Effector memory CD8-positive, alpha-beta T cell (primary cell): ENCODE measurements around the gene SLC35B4.
A peak's percentile ranks its signal among the peaks of the same experiment; 100 is the strongest.

Source experiments
- ATAC-seq: fragments of 150-1000 bp; cut with Tn5 transposase; replicated peaks from 2 replicates; pipeline ENCODE4 v1.10.0; 2021; ENCODE audit warnings: mild to moderate bottlenecking, moderate library complexity
- DNase-seq, 3 experiments: peaks; one replicate each; pipeline ENCODE4 v3.0.0; 2021
- H3K27ac Mint-ChIP-seq, 2 donors: one replicate each; pipeline ENCODE4 v1.8.0; 2022; ENCODE audit warnings: mild to moderate bottlenecking in 2 of 2, mixed read lengths in 2 of 2, moderate library complexity in 2 of 2
- H3K27me3 Mint-ChIP-seq, 2 donors: one replicate each; pipeline ENCODE4 v1.8.0; 2022; ENCODE audit warnings: mixed read lengths in 2 of 2
- H3K36me3 Mint-ChIP-seq: one replicate; pipeline ENCODE4 v1.8.0; 2022; ENCODE audit warnings: mild to moderate bottlenecking, moderate library complexity, mixed read lengths; ENCODE audit not compliant: insufficient read depth
- H3K4me1 Mint-ChIP-seq, 2 donors: one replicate each; pipeline ENCODE4 v1.8.0; 2022; ENCODE audit warnings: low read depth in 2 of 2, mixed read lengths in 2 of 2
- H3K4me3 Mint-ChIP-seq, 2 donors: one replicate each; pipeline ENCODE4 v1.8.0; 2022; ENCODE audit warnings: mild to moderate bottlenecking in 2 of 2, mixed read lengths in 2 of 2, moderate library complexity in 2 of 2
- H3K9me3 Mint-ChIP-seq, 2 donors: one replicate each; pipeline ENCODE4 v1.8.0; 2022; ENCODE audit warnings: mixed read lengths in 2 of 2

Gene SLC35B4

GRCh38 chr7:134350709-134351108 lies 34.0 kb upstream of the SLC35B4 start:
- H3K27ac Mint-ChIP-seq, result no peak overlapping the region
- DNase-seq, result no peak
- H3K4me1 Mint-ChIP-seq, result no peaks in the 10 kb centered on the region
- peaks cover 41 to 57% of the 10 kb centered on the region in 2 donors for H3K27me3 Mint-ChIP-seq
- no peaks in the 10 kb centered on the region for H3K36me3 Mint-ChIP-seq
- H3K9me3 Mint-ChIP-seq, result no peaks in the 10 kb centered on the region
- no peak for ATAC-seq
- H3K4me3 Mint-ChIP-seq, result no peak overlapping the region

GRCh38 chr7:134347567-134347966 lies 30.8 kb upstream of the SLC35B4 start:
- DNase-seq (no peak), ATAC-seq (no peak)
- Mint-ChIP-seq H3K36me3 (no peaks in the 10 kb centered on the region), H3K27me3 (peaks cover 40 to 63% of the 10 kb centered on the region in 2 donors), H3K4me1 (no peaks in the 10 kb centered on the region), H3K4me3 (no peak overlapping the region), H3K9me3 (no peaks in the 10 kb centered on the region), H3K27ac (no peak overlapping the region)

GRCh38 chr7:134343796-134344195 lies 27.1 kb upstream of the SLC35B4 start:
- DNase-seq (no peak), ATAC-seq (no peak)
- Mint-ChIP-seq H3K27me3 (peaks cover 40 to 59% of the 10 kb centered on the region in 2 donors), H3K9me3 (peaks cover 0 to 2% of the 10 kb centered on the region in 2 donors), H3K36me3 (no peaks in the 10 kb centered on the region), H3K27ac (no peak overlapping the region), H3K4me1 (no peaks in the 10 kb centered on the region), H3K4me3 (no peak overlapping the region)

GRCh38 chr7:134343136-134343535 lies 26.4 kb upstream of the SLC35B4 start:
- Mint-ChIP-seq H3K9me3 (peaks cover 0 to 2% of the 10 kb centered on the region in 2 donors), H3K4me1 (no peaks in the 10 kb centered on the region), H3K4me3 (no peak overlapping the region), H3K36me3 (no peaks in the 10 kb centered on the region), H3K27ac (no peak overlapping the region), H3K27me3 (peaks cover 34 to 52% of the 10 kb centered on the region in 2 donors)
- ATAC-seq (no peak), DNase-seq (no peak)

GRCh38 chr7:134339475-134339874 lies 22.7 kb upstream of the SLC35B4 start:
- DNase-seq (no peak), ATAC-seq (no peak)
- Mint-ChIP-seq H3K4me3 (no peak overlapping the region), H3K36me3 (no peaks in the 10 kb centered on the region), H3K9me3 (peaks cover 0 to 2% of the 10 kb centered on the region in 2 donors), H3K27me3 (peaks cover 20 to 36% of the 10 kb centered on the region in 2 donors), H3K27ac (peak overlapping the region in 1 of 2 donors; percentile 4), H3K4me1 (no peaks in the 10 kb centered on the region)

- H3K27me3 Mint-ChIP-seq, result peaks cover 32 to 48% of the 10 kb centered on the region in 2 donors
- DNase-seq (no peak), ATAC-seq (no peak)
- H3K27ac Mint-ChIP-seq, result no peak overlapping the region
- peaks cover 0 to 2% of the 10 kb centered on the region in 2 donors for H3K9me3 Mint-ChIP-seq
- H3K4me3 Mint-ChIP-seq, result no peak overlapping the region
- no peaks in the 10 kb centered on the region for H3K4me1 Mint-ChIP-seq
- H3K36me3 Mint-ChIP-seq, result no peaks in the 10 kb centered on the region
Measured at GRCh38 chr7:134337980-134338379, 21.2 kb upstream of the SLC35B4 start.

- Mint-ChIP-seq H3K36me3 (no peaks in the 10 kb centered on the region), H3K4me1 (no peaks in the 10 kb centered on the region), H3K27me3 (peaks cover 38 to 52% of the 10 kb centered on the region in 2 donors), H3K9me3 (no peaks in the 10 kb centered on the region), H3K4me3 (no peak overlapping the region), H3K27ac (no peak overlapping the region)
- DNase-seq, result no peak
- no peak for ATAC-seq
Measured at GRCh38 chr7:134334408-134334807, 17.7 kb upstream of the SLC35B4 start.

- no peak overlapping the region for H3K4me3 Mint-ChIP-seq
- no peaks in the 10 kb centered on the region for H3K9me3 Mint-ChIP-seq
- no peak overlapping the region for H3K27ac Mint-ChIP-seq
- H3K36me3 Mint-ChIP-seq, result no peaks in the 10 kb centered on the region
- H3K27me3 Mint-ChIP-seq, result peaks cover 38 to 52% of the 10 kb centered on the region in 2 donors
- no peaks in the 10 kb centered on the region for H3K4me1 Mint-ChIP-seq
- DNase-seq (no peak), ATAC-seq (no peak)
Measured at GRCh38 chr7:134333943-134334342, 17.2 kb upstream of the SLC35B4 start.

- no peak overlapping the region for H3K27ac Mint-ChIP-seq
- H3K9me3 Mint-ChIP-seq, result no peaks in the 10 kb centered on the region
- peaks cover 38 to 52% of the 10 kb centered on the region in 2 donors for H3K27me3 Mint-ChIP-seq
- ATAC-seq (no peak), DNase-seq (no peak)
- H3K36me3 Mint-ChIP-seq, result no peaks in the 10 kb centered on the region
- H3K4me1 Mint-ChIP-seq, result peaks cover 0 to 2% of the 10 kb centered on the region in 2 donors
- no peak overlapping the region for H3K4me3 Mint-ChIP-seq
Measured at GRCh38 chr7:134332892-134333291, 16.2 kb upstream of the SLC35B4 start.

GRCh38 chr7:134331393-134331792 lies 14.7 kb upstream of the SLC35B4 start:
- H3K36me3 Mint-ChIP-seq, result no peaks in the 10 kb centered on the region
- peaks cover 0 to 4% of the 10 kb centered on the region in 2 donors for H3K4me1 Mint-ChIP-seq
- ATAC-seq, result no peak
- no peaks in the 10 kb centered on the region for H3K9me3 Mint-ChIP-seq
- H3K27ac Mint-ChIP-seq, result no peak overlapping the region
- H3K4me3 Mint-ChIP-seq, result no peak overlapping the region
- DNase-seq, result no peak
- peaks cover 38 to 49% of the 10 kb centered on the region in 2 donors for H3K27me3 Mint-ChIP-seq

- H3K27me3 Mint-ChIP-seq, result peaks cover 38 to 53% of the 10 kb centered on the region in 2 donors
- no peak overlapping the region for H3K27ac Mint-ChIP-seq
- H3K4me3 Mint-ChIP-seq, result no peak overlapping the region
- no peaks in the 10 kb centered on the region for H3K9me3 Mint-ChIP-seq
- peaks cover 0 to 4% of the 10 kb centered on the region in 2 donors for H3K4me1 Mint-ChIP-seq
- DNase-seq, result no peak
- ATAC-seq, result no peak
- no peaks in the 10 kb centered on the region for H3K36me3 Mint-ChIP-seq
Measured at GRCh38 chr7:134330974-134331373, 14.2 kb upstream of the SLC35B4 start.

GRCh38 chr7:134329614-134330346 lies 13.1 kb upstream of the SLC35B4 start:
- ATAC-seq, result no peak
- Mint-ChIP-seq H3K4me1 (peaks cover 0 to 4% of the 10 kb centered on the region in 2 donors), H3K27me3 (peaks cover 27 to 44% of the 10 kb centered on the region in 2 donors)

GRCh38 chr7:134328900-134329299 lies 12.2 kb upstream of the SLC35B4 start:
- Mint-ChIP-seq H3K4me3 (no peak overlapping the region), H3K27me3 (peaks cover 25 to 40% of the 10 kb centered on the region in 2 donors), H3K9me3 (no peaks in the 10 kb centered on the region), H3K36me3 (no peaks in the 10 kb centered on the region), H3K27ac (no peak overlapping the region), H3K4me1 (peaks cover 0 to 4% of the 10 kb centered on the region in 2 donors)
- ATAC-seq (no peak), DNase-seq (no peak)

More at GRCh38 chr7:134329614-134330346, 13.1 kb upstream of the SLC35B4 start:
- Mint-ChIP-seq H3K4me3 (no peak overlapping the region), H3K36me3 (no peaks in the 10 kb centered on the region), H3K27ac (no peak overlapping the region), H3K9me3 (no peaks in the 10 kb centered on the region)
- no peak for DNase-seq

- peaks cover 25 to 41% of the 10 kb centered on the region in 2 donors for H3K27me3 Mint-ChIP-seq
- H3K9me3 Mint-ChIP-seq, result no peaks in the 10 kb centered on the region
- peaks cover 0 to 4% of the 10 kb centered on the region in 2 donors for H3K4me1 Mint-ChIP-seq
- DNase-seq, result peak; percentile 32 to 57 (median 51)
- H3K36me3 Mint-ChIP-seq, result no peaks in the 10 kb centered on the region
- no peak overlapping the region for H3K4me3 Mint-ChIP-seq
- H3K27ac Mint-ChIP-seq, result no peak overlapping the region
- ATAC-seq, result peak; percentile 88
Measured at GRCh38 chr7:134327896-134328295, 11.2 kb upstream of the SLC35B4 start.
